ENCODE measurements around the gene USP54. TPM values are rescaled to one million over a fixed set of nuclear protein-coding genes. Genes with fewer than 3 reads are reported as not detected.

USP54 gene
- total RNA-seq, result 100 to 1,000 TPM in 1 of 2 donors, 10 to 100 TPM in 1; 70.8 to 151 TPM

- intact Hi-C loops (cut with DNase I), result no loop called here
- Histone ChIP-seq H3K27ac (peak within 1 kb of the TSS; percentile 77), H3K9ac (ENCODE audit: low read depth in 2 of 2, low read length in 2 of 2) (peak within 1 kb of the TSS in 1 of 2 donors; percentile 90), H3K27me3 (no peaks in the 10 kb centered on the region), H3K4me1 (peaks cover 4% of the 10 kb centered on the region), H3K4me3 (no peak within 1 kb of the TSS), H3K36me3 (no peaks in the 10 kb centered on the region), H3K9me3 (no peaks in the 10 kb centered on the region)
- no peak for TF ChIP-seq CTCF (IDR thresholded peaks at IDR 0.05)
- DNase-seq, result peak; percentile 45
Observed at GRCh38 chr10:73590881-73591799, at the start of gene USP54. TSS of gene USP54 (minus strand) at chr10:73591342. CDS start at chr10:73575658, 15,684 bp downstream.

GRCh38 chr10:73639286-73639685, 48.1 kb upstream of the USP54 start:
- no peak for TF ChIP-seq CTCF (IDR thresholded peaks at IDR 0.05)
- no peaks in the 10 kb centered on the region for H3K36me3 ChIP-seq
- no peak overlapping the region for H3K27ac ChIP-seq
- H3K9ac ChIP-seq (ENCODE audit: low read depth in 2 of 2, low read length in 2 of 2), result no peak overlapping the region
- H3K27me3 ChIP-seq, result no peaks in the 10 kb centered on the region
- no peak for DNase-seq
- intact Hi-C loops (cut with DNase I), result no loop called here
- no peaks in the 10 kb centered on the region for H3K9me3 ChIP-seq
- H3K4me3 ChIP-seq, result no peak overlapping the region
- H3K4me1 ChIP-seq, result no peaks in the 10 kb centered on the region

GRCh38 chr10:73635781-73636180, 44.6 kb upstream of the USP54 start:
- TF ChIP-seq CTCF (IDR thresholded peaks at IDR 0.05), result no peak
- Histone ChIP-seq H3K27me3 (no peaks in the 10 kb centered on the region), H3K4me1 (no peaks in the 10 kb centered on the region), H3K36me3 (no peaks in the 10 kb centered on the region), H3K9ac (ENCODE audit: low read depth in 2 of 2, low read length in 2 of 2) (no peak overlapping the region), H3K4me3 (no peak overlapping the region), H3K27ac (no peak overlapping the region), H3K9me3 (no peaks in the 10 kb centered on the region)
- no peak for DNase-seq
- intact Hi-C loops (cut with DNase I), result no loop called here

GRCh38 chr10:73634421-73634820, 43.3 kb upstream of the USP54 start:
- Histone ChIP-seq H3K9ac (ENCODE audit: low read depth in 2 of 2, low read length in 2 of 2) (no peak overlapping the region), H3K4me1 (no peaks in the 10 kb centered on the region), H3K4me3 (no peak overlapping the region), H3K27me3 (no peaks in the 10 kb centered on the region), H3K9me3 (no peaks in the 10 kb centered on the region), H3K36me3 (no peaks in the 10 kb centered on the region), H3K27ac (no peak overlapping the region)
- TF ChIP-seq CTCF (IDR thresholded peaks at IDR 0.05), result no peak
- DNase-seq, result no peak
- intact Hi-C loops (cut with DNase I), result no loop called here

GRCh38 chr10:73629165-73629564, 38.0 kb upstream of the USP54 start:
- TF ChIP-seq CTCF (IDR thresholded peaks at IDR 0.05), result no peak
- Histone ChIP-seq H3K4me1 (no peaks in the 10 kb centered on the region), H3K9ac (ENCODE audit: low read depth in 2 of 2, low read length in 2 of 2) (no peak overlapping the region), H3K36me3 (no peaks in the 10 kb centered on the region), H3K27ac (no peak overlapping the region), H3K4me3 (no peak overlapping the region), H3K27me3 (no peaks in the 10 kb centered on the region), H3K9me3 (no peaks in the 10 kb centered on the region)
- intact Hi-C loops (cut with DNase I), result no loop called here
- DNase-seq, result no peak

All from colonic mucosa (tissue), 4 donors.